Measurements from ENCODE around the gene SHISAL1. TPM values are rescaled to one million over a fixed set of nuclear protein-coding genes. Genes with fewer than 3 reads are reported as not detected.

Gene SHISAL1
- total and polyA plus RNA-seq, 4 donors: 0.12 to 0.74 (median 0.34) TPM

DNA sequence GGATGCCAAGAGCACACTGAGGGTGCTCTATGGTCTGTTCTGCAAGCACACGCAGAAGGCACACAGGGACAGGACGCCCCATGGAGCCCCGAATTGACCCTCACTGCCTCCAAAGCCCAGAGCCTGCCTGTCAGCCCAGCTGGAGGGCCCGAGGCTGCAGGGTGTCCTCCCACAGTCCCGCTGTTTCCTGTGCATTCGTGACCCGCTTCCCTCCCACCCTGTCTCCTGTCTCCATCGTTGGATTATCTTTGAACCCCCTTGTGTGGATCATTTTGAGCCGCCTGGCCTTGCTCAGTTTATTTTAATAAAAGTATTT, 106.5 kb downstream of the SHISAL1 start:
- 76 to 86% methylated on average over 9 of the region's 9 CpGs for WGBS, 2 donors
- no peak overlapping the region for H3K27ac ChIP-seq (ENCODE audit: low read depth in 1 of 2, low read length in 1 of 2)
- DNase-seq: no peak
- H3K4me1 ChIP-seq (ENCODE audit: control insufficient read depth in 5 of 5, insufficient read depth in 5 of 5, low read length in 5 of 5): peaks cover 0 to 14% (median 0%) of the 10 kb centered on the region in 5 donors
- H3K4me3 ChIP-seq: no peak overlapping the region
- no peak overlapping the region for H3K9ac ChIP-seq (ENCODE audit: insufficient read depth in 1 of 2, low read length in 2 of 2)
- ATAC-seq (ENCODE audit: insufficient read depth, low FRiP score): no peak
- no peaks in the 10 kb centered on the region for H3K36me3 ChIP-seq (ENCODE audit: control insufficient read depth in 4 of 4, insufficient read depth in 4 of 4, low read length in 4 of 4)
- peaks cover 0 to 3% (median 0%) of the 10 kb centered on the region in 3 donors for H3K27me3 ChIP-seq (ENCODE audit: control insufficient read depth in 3 of 3, insufficient read depth in 3 of 3, low read length in 2 of 3)
- TF ChIP-seq, protein P1, sequence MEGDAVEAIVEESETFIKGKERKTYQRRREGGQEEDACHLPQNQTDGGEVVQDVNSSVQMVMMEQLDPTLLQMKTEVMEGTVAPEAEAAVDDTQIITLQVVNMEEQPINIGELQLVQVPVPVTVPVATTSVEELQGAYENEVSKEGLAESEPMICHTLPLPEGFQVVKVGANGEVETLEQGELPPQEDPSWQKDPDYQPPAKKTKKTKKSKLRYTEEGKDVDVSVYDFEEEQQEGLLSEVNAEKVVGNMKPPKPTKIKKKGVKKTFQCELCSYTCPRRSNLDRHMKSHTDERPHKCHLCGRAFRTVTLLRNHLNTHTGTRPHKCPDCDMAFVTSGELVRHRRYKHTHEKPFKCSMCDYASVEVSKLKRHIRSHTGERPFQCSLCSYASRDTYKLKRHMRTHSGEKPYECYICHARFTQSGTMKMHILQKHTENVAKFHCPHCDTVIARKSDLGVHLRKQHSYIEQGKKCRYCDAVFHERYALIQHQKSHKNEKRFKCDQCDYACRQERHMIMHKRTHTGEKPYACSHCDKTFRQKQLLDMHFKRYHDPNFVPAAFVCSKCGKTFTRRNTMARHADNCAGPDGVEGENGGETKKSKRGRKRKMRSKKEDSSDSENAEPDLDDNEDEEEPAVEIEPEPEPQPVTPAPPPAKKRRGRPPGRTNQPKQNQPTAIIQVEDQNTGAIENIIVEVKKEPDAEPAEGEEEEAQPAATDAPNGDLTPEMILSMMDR (IDR thresholded peaks at IDR 0.05; ENCODE audit: control extremely low read depth, extremely low read depth): no peak
- peaks cover 0 to 7% (median 0%) of the 10 kb centered on the region in 4 donors for H3K9me3 ChIP-seq (ENCODE audit: control insufficient read depth in 4 of 4, insufficient read depth in 3 of 4, low read length in 3 of 4)

DNA sequence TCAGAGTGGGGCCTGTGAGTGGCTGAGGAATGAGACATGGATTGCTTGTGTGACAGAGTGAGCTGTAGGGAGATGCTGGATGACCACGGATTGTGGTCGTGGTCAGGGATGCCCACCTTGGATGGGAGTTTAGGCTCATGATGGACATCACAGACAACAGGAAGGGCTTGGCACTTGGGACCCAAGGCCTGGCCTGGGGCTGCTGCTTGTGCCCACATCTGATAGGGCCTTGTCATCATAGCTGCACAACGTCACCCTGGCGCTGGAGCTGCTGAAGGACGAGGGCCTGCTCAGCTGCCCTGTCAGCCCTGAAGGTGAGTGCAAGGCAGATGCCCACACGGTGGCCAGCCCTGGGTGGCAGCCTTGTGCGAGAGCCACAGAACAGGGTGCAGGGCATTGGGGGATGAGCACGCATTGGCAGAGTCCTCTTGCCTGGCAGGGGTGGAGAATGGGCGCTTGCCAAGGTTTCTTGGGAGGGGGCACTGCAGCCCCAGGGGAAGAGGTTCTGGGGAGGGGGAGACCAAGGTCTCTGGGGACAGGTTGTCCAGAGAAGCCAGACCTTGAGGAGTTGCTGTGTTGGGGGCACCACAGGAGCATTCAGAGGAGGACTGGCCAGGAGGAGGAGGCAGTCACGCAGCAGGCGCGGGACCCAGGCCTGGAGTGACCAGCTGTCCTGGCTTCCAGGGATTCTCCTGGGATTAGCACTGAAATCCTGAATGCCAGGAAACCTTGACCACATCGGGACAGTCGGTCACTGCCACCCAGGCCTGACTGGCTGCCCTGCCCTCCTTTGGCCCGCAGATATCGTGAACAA, 107.0 kb downstream of the SHISAL1 start:
- Histone ChIP-seq H3K27ac (ENCODE audit: low read depth in 1 of 2, low read length in 1 of 2) (no peak overlapping the region), H3K9ac (ENCODE audit: insufficient read depth in 1 of 2, low read length in 2 of 2) (no peak overlapping the region), H3K27me3 (ENCODE audit: control insufficient read depth in 3 of 3, insufficient read depth in 3 of 3, low read length in 2 of 3) (peaks cover 0 to 3% (median 0%) of the 10 kb centered on the region in 3 donors), H3K36me3 (ENCODE audit: control insufficient read depth in 4 of 4, insufficient read depth in 4 of 4, low read length in 4 of 4) (no peaks in the 10 kb centered on the region), H3K4me3 (no peak overlapping the region), H3K4me1 (ENCODE audit: control insufficient read depth in 5 of 5, insufficient read depth in 5 of 5, low read length in 5 of 5) (peaks cover 0 to 12% (median 0%) of the 10 kb centered on the region in 5 donors), H3K9me3 (ENCODE audit: control insufficient read depth in 4 of 4, insufficient read depth in 3 of 4, low read length in 3 of 4) (peaks cover 0 to 7% (median 0%) of the 10 kb centered on the region in 4 donors)
- TF ChIP-seq, protein P1 (IDR thresholded peaks at IDR 0.05; ENCODE audit: control extremely low read depth, extremely low read depth): no peak
- DNase-seq: no peak
- no peak for ATAC-seq (ENCODE audit: insufficient read depth, low FRiP score)
- 91 to 92% methylated on average over 16 of the region's 16 CpGs for WGBS, 2 donors

DNA sequence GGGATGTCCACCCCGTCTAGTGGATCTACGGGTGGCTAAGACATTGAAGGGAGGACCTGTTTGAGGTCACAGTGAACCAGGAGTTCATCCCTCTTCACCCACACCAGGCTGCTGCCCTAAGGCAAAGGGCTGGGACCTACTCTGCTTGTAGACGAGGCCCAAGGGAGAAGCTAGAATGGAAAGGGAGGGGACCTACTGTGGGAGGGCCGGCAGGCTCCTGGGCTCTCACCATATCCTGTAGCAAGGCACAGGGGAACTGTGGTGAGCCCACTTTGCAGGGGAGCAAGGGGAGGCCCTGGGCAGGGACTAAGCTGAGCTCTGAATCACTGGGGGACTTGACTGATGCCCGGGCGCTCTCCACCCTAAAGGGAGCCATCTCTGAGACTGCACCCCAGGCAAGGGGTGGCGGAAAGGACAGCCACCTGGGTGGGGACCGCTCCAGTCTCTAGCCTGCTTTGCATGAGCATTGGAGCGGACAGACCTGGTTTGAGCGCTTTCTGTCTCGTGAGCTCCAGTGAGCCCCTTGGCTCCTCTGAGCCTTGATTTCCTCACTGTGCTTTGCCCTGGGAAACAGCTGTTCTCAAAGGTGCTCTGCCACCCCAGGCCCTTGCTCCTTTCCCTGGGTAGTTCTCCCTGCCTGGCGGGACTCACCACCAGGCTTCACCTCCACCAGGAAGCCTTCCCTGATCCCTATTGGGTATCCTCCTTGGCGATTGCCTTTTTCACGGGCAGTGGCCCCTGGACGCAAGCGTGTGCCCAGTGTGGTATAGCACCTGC, 107.8 kb downstream of the SHISAL1 start:
- Histone ChIP-seq H3K27ac (ENCODE audit: low read depth in 1 of 2, low read length in 1 of 2) (no peak overlapping the region), H3K27me3 (ENCODE audit: control insufficient read depth in 3 of 3, insufficient read depth in 3 of 3, low read length in 2 of 3) (peaks cover 0 to 3% (median 0%) of the 10 kb centered on the region in 3 donors), H3K4me1 (ENCODE audit: control insufficient read depth in 5 of 5, insufficient read depth in 5 of 5, low read length in 5 of 5) (peaks cover 0 to 12% (median 0%) of the 10 kb centered on the region in 5 donors), H3K4me3 (no peak overlapping the region), H3K9me3 (ENCODE audit: control insufficient read depth in 4 of 4, insufficient read depth in 3 of 4, low read length in 3 of 4) (peaks cover 0 to 5% (median 0%) of the 10 kb centered on the region in 4 donors), H3K36me3 (ENCODE audit: control insufficient read depth in 4 of 4, insufficient read depth in 4 of 4, low read length in 4 of 4) (peaks cover 0 to 5% (median 0%) of the 10 kb centered on the region in 4 donors), H3K9ac (ENCODE audit: insufficient read depth in 1 of 2, low read length in 2 of 2) (no peak overlapping the region)
- TF ChIP-seq, protein P1 (IDR thresholded peaks at IDR 0.05; ENCODE audit: control extremely low read depth, extremely low read depth): no peak
- DNase-seq: no peak
- WGBS, 2 donors: 89% methylated on average over 16 of the region's 16 CpGs
- ATAC-seq (ENCODE audit: insufficient read depth, low FRiP score): no peak
